ENCODE data around the gene CELA2A. TPM values are rescaled to one million over a fixed set of nuclear protein-coding genes. Genes with fewer than 3 reads are reported as not detected.

The CELA2A gene
- total and polyA plus RNA-seq, 2 donors (not counting 1 experiment from before 2014, with no cell fraction given) = not detected

DNA sequence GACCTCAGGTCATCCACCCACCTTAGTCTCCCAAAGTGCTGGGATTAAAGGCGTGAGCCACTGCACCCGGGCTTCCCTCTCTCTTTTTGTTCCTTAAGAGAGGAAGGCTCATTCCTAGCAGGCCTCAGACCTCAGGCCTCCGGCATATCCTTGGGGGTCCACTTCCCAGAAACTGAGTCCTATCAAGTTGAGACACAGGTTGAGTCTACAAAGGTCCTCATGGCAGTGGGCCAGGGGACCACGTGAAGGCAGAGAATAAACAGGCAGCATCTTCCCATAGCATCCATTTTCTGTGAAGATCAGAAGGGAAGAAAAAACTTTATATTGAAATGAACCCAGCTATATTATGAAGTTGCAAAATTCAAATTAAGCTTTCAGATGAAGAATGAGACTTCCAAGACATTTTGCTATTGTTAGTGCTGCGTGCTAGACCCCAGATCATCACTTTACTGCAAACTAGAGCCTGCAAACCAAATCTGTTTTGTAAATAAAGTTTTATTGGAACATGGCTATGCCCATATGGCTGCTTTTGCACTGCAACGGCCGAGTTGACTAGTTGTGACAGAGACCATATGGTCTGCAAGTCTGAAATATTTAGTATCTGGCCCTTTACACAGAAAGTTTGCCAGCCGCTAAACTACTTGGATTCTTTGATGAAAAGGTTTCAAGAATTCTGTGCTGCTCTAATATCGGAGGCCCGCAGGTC, 3.5 kb upstream of the CELA2A start:
- Histone ChIP-seq H3K36me3 (ENCODE audit: control insufficient read depth, insufficient read depth, low read length) (no peaks in the 10 kb centered on the region), H3K27ac (ENCODE audit: insufficient read depth, low read length) (no peak overlapping the region), H3K79me2 (ENCODE audit: control insufficient read depth, insufficient read depth, low read length) (no peaks in the 10 kb centered on the region), H4K20me1 (ENCODE audit: control insufficient read depth, extremely low read depth, insufficient read depth, low read length) (no peaks in the 10 kb centered on the region), H3K9me3 (ENCODE audit: control insufficient read depth, insufficient read depth, low read depth, low read length) (no peaks in the 10 kb centered on the region), H3K4me2 (ENCODE audit: extremely low read depth, insufficient read depth, low read length) (no peak overlapping the region), H3K4me3 (replicated peaks in 1 of 4; ENCODE audit: control extremely low read depth in 1 of 4, insufficient read depth in 1 of 4, low read depth in 3 of 4, low read length in 4 of 4) (no peak overlapping the region), H3K27me3 (ENCODE audit: control insufficient read depth, insufficient read depth, low read length) (no peaks in the 10 kb centered on the region), H3K9ac (ENCODE audit: insufficient read depth, low read length) (no peak overlapping the region), H2AFZ (ENCODE audit: low read length) (no peak overlapping the region), H3K4me1 (ENCODE audit: control insufficient read depth, extremely low read depth, insufficient read depth, low read length) (peaks cover 3% of the 10 kb centered on the region)
- TF ChIP-seq, protein P1, sequence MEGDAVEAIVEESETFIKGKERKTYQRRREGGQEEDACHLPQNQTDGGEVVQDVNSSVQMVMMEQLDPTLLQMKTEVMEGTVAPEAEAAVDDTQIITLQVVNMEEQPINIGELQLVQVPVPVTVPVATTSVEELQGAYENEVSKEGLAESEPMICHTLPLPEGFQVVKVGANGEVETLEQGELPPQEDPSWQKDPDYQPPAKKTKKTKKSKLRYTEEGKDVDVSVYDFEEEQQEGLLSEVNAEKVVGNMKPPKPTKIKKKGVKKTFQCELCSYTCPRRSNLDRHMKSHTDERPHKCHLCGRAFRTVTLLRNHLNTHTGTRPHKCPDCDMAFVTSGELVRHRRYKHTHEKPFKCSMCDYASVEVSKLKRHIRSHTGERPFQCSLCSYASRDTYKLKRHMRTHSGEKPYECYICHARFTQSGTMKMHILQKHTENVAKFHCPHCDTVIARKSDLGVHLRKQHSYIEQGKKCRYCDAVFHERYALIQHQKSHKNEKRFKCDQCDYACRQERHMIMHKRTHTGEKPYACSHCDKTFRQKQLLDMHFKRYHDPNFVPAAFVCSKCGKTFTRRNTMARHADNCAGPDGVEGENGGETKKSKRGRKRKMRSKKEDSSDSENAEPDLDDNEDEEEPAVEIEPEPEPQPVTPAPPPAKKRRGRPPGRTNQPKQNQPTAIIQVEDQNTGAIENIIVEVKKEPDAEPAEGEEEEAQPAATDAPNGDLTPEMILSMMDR (conservative IDR thresholded peaks at IDR 0.05 in 1 of 2, IDR thresholded peaks at IDR 0.05 in 1 of 2; ENCODE audit: low read depth in 1 of 2, low read length in 2 of 2) = no peak
- no peak for TF ChIP-seq EZH2 (IDR thresholded peaks at IDR 0.05; ENCODE audit: low read length, missing control alignments)
- peak in 1 of 2 donors; percentile 51 for DNase-seq (ENCODE audit: low read depth in 2 of 2)

DNA sequence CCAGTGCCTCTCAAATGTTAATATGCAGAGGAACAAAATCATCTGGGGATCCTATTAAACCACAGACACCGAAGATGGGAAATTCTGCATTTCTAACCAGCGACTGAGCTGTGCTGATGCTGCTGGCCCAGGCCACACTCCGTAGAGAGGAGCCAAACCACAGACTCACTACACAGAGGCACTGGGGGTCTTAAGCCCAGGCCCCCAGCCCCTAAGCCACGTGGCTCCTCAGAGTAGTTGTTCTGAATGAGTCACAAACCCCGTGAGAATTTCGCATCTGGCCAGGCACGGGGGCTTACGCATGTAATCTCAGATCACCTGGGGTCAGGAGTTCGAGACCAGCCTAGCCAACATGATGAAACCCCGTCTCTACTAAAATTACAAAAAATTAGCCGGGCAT, 2.8 kb upstream of the CELA2A start:
- no peak overlapping the region for H3K4me2 ChIP-seq (ENCODE audit: extremely low read depth, insufficient read depth, low read length)
- H3K9ac ChIP-seq (ENCODE audit: insufficient read depth, low read length) = no peak overlapping the region
- H3K27ac ChIP-seq (ENCODE audit: insufficient read depth, low read length) = no peak overlapping the region
- TF ChIP-seq, protein P1 (conservative IDR thresholded peaks at IDR 0.05 in 1 of 2, IDR thresholded peaks at IDR 0.05 in 1 of 2; ENCODE audit: low read depth in 1 of 2, low read length in 2 of 2) = no peak
- no peak for TF ChIP-seq EZH2 (IDR thresholded peaks at IDR 0.05; ENCODE audit: low read length, missing control alignments)
- H3K4me1 ChIP-seq (ENCODE audit: control insufficient read depth, extremely low read depth, insufficient read depth, low read length) = peaks cover 3% of the 10 kb centered on the region
- no peaks in the 10 kb centered on the region for H3K9me3 ChIP-seq (ENCODE audit: control insufficient read depth, insufficient read depth, low read depth, low read length)
- no peaks in the 10 kb centered on the region for H3K36me3 ChIP-seq (ENCODE audit: control insufficient read depth, insufficient read depth, low read length)
- no peaks in the 10 kb centered on the region for H3K79me2 ChIP-seq (ENCODE audit: control insufficient read depth, insufficient read depth, low read length)
- peak in 1 of 2 donors; percentile 28 for DNase-seq (ENCODE audit: low read depth in 2 of 2)
- H4K20me1 ChIP-seq (ENCODE audit: control insufficient read depth, extremely low read depth, insufficient read depth, low read length) = no peaks in the 10 kb centered on the region
- H3K27me3 ChIP-seq (ENCODE audit: control insufficient read depth, insufficient read depth, low read length) = no peaks in the 10 kb centered on the region
- no peak overlapping the region for H2AFZ ChIP-seq (ENCODE audit: low read length)
- H3K4me3 ChIP-seq (replicated peaks in 1 of 4; ENCODE audit: control extremely low read depth in 1 of 4, insufficient read depth in 1 of 4, low read depth in 3 of 4, low read length in 4 of 4) = no peak overlapping the region

DNA sequence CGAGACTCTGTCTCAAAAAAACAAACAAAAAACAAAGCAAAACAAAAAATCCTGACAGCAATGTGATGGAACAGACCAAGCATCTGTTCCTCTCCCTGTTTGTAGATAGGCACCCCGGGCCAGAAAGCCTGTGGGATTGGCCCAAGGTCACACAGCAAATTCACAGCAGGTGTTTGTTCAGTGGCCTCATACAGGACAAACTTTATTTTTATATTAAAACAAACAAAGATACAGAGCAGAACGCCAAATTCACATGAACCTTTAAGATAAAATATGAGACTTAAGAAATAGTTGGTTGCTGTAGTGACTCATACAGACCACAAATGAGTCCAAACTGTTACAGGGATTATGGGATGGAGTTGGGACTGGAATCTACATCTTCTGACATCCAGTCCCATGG, 2.3 kb upstream of the CELA2A start:
- Histone ChIP-seq H3K27ac (ENCODE audit: insufficient read depth, low read length) (no peak overlapping the region), H3K9ac (ENCODE audit: insufficient read depth, low read length) (no peak overlapping the region), H3K4me1 (ENCODE audit: control insufficient read depth, extremely low read depth, insufficient read depth, low read length) (peaks cover 3% of the 10 kb centered on the region), H3K4me3 (replicated peaks in 1 of 4; ENCODE audit: control extremely low read depth in 1 of 4, insufficient read depth in 1 of 4, low read depth in 3 of 4, low read length in 4 of 4) (no peak overlapping the region), H3K36me3 (ENCODE audit: control insufficient read depth, insufficient read depth, low read length) (no peaks in the 10 kb centered on the region), H3K4me2 (ENCODE audit: extremely low read depth, insufficient read depth, low read length) (no peak overlapping the region), H3K27me3 (ENCODE audit: control insufficient read depth, insufficient read depth, low read length) (no peaks in the 10 kb centered on the region), H3K79me2 (ENCODE audit: control insufficient read depth, insufficient read depth, low read length) (no peaks in the 10 kb centered on the region), H2AFZ (ENCODE audit: low read length) (no peak overlapping the region), H4K20me1 (ENCODE audit: control insufficient read depth, extremely low read depth, insufficient read depth, low read length) (no peaks in the 10 kb centered on the region), H3K9me3 (ENCODE audit: control insufficient read depth, insufficient read depth, low read depth, low read length) (no peaks in the 10 kb centered on the region)
- peak; percentile 80 to 83 for DNase-seq (ENCODE audit: low read depth in 2 of 2)
- TF ChIP-seq EZH2 (IDR thresholded peaks at IDR 0.05; ENCODE audit: low read length, missing control alignments) = no peak
- TF ChIP-seq, protein P1 (conservative IDR thresholded peaks at IDR 0.05 in 1 of 2, IDR thresholded peaks at IDR 0.05 in 1 of 2; ENCODE audit: low read depth in 1 of 2, low read length in 2 of 2) = no peak
